Measurements from ENCODE around the gene B3GNT3. TPM values are rescaled to one million over a fixed set of nuclear protein-coding genes. Genes with fewer than 3 reads are reported as not detected.
A peak's percentile ranks its signal among the peaks of the same experiment; 100 is the strongest.
"Not testable (repeated sequence)": the region's sequence is repeated elsewhere in the genome, so short reads cannot be mapped to it uniquely, and the experiment has no call there.

The B3GNT3 gene
- total RNA-seq, 2 donors from 2014 or later = 5.2 to 11.9 TPM

- H3K36me3 ChIP-seq = no peaks in the 10 kb centered on the region
- DNase-seq (ENCODE audit: low spot score) = no peak
- WGBS = 22% methylated on average over 25 of the region's 25 CpGs
- H3K4me1 ChIP-seq (replicated peaks) = no peaks in the 10 kb centered on the region
- TF ChIP-seq POLR2AphosphoS5 (IDR thresholded peaks at IDR 0.05) = no peak
- intact Hi-C loops (cut with DNase I) = loop anchor here (10.0 kb wide), 1 partner anchor 174 kb away; no protein-coding TSS in a partner anchor
- peaks cover 2% of the 10 kb centered on the region for H3K27me3 ChIP-seq (replicated peaks; ENCODE audit: insufficient read depth)
- H3K27ac ChIP-seq = no peak overlapping the region
- no peak overlapping the region for H3K4me3 ChIP-seq
- no peaks in the 10 kb centered on the region for H3K9me3 ChIP-seq
Observed at GRCh38 chr19:17778968-17779929, 15.7 kb upstream of the B3GNT3 start.

- no peak for DNase-seq (ENCODE audit: low spot score)
- Histone ChIP-seq H3K9me3 (no peaks in the 10 kb centered on the region), H3K4me3 (no peak overlapping the region), H3K4me1 (replicated peaks) (no peaks in the 10 kb centered on the region), H3K27ac (no peak overlapping the region), H3K27me3 (replicated peaks; ENCODE audit: insufficient read depth) (peaks cover 2% of the 10 kb centered on the region), H3K36me3 (no peaks in the 10 kb centered on the region)
- TF ChIP-seq CTCF (IDR thresholded peaks at IDR 0.05) = no peak
- no peak for TF ChIP-seq POLR2A (IDR thresholded peaks at IDR 0.05)
- TF ChIP-seq POLR2AphosphoS5 (IDR thresholded peaks at IDR 0.05) = no peak
- 95% methylated on average over 2 of the region's 2 CpGs for WGBS
- intact Hi-C loops (cut with DNase I) = no loop called here
Observed at GRCh38 chr19:17780781-17781180, 14.2 kb upstream of the B3GNT3 start.

GRCh38 chr19:17783721-17784120, 11.2 kb upstream of the B3GNT3 start:
- H3K9me3 ChIP-seq; H3K36me3 ChIP-seq; H3K27ac ChIP-seq; H3K4me1 ChIP-seq (replicated peaks); H3K4me3 ChIP-seq; intact Hi-C loops (cut with DNase I); H3K27me3 ChIP-seq (replicated peaks; ENCODE audit: insufficient read depth); DNase-seq (ENCODE audit: low spot score): not testable (repeated sequence)
- 80% methylated on average over 5 of the region's 5 CpGs for WGBS

GRCh38 chr19:17784201-17785008, 10.5 kb upstream of the B3GNT3 start:
- Histone ChIP-seq H3K4me1 (replicated peaks) (no peaks in the 10 kb centered on the region), H3K36me3 (no peaks in the 10 kb centered on the region), H3K4me3 (no peak overlapping the region), H3K9me3 (no peaks in the 10 kb centered on the region), H3K27ac (no peak overlapping the region), H3K27me3 (replicated peaks; ENCODE audit: insufficient read depth) (no peaks in the 10 kb centered on the region)
- WGBS = 43% methylated on average over 32 of the region's 32 CpGs
- DNase-seq (ENCODE audit: low spot score) = peak; percentile 24
- intact Hi-C loops (cut with DNase I) = no loop called here
- TF ChIP-seq POLR2A (IDR thresholded peaks at IDR 0.05) (no peak), CTCF (IDR thresholded peaks at IDR 0.05) (peak; percentile 28 to 73 (median 52)), POLR2AphosphoS5 (IDR thresholded peaks at IDR 0.05) (no peak)

GRCh38 chr19:17787274-17787913, 7.5 kb upstream of the B3GNT3 start:
- Histone ChIP-seq H3K4me3 (no peak overlapping the region), H3K9me3 (no peaks in the 10 kb centered on the region), H3K27me3 (replicated peaks; ENCODE audit: insufficient read depth) (no peaks in the 10 kb centered on the region), H3K36me3 (no peaks in the 10 kb centered on the region), H3K4me1 (replicated peaks) (no peaks in the 10 kb centered on the region), H3K27ac (no peak overlapping the region)
- WGBS = 94% methylated on average over 13 of the region's 14 CpGs
- TF ChIP-seq POLR2A (IDR thresholded peaks at IDR 0.05) = no peak
- DNase-seq (ENCODE audit: low spot score) = no peak
- intact Hi-C loops (cut with DNase I) = no loop called here

- intact Hi-C loops (cut with DNase I) = no loop called here
- no peaks in the 10 kb centered on the region for H3K9me3 ChIP-seq
Observed at GRCh38 chr19:17788632-17789031, 6.3 kb upstream of the B3GNT3 start.

More at GRCh38 chr19:17788632-17789031, 6.3 kb upstream of the B3GNT3 start:
- WGBS = 82% methylated on average over 2 of the region's 2 CpGs
- no peaks in the 10 kb centered on the region for H3K27me3 ChIP-seq (replicated peaks; ENCODE audit: insufficient read depth)
- no peaks in the 10 kb centered on the region for H3K4me1 ChIP-seq (replicated peaks)
- H3K36me3 ChIP-seq = no peaks in the 10 kb centered on the region
- H3K4me3 ChIP-seq = no peak overlapping the region
- no peak for TF ChIP-seq POLR2A (IDR thresholded peaks at IDR 0.05)
- TF ChIP-seq POLR2AphosphoS5 (IDR thresholded peaks at IDR 0.05) = no peak
- no peak for TF ChIP-seq CTCF (IDR thresholded peaks at IDR 0.05)
- DNase-seq (ENCODE audit: low spot score) = no peak
- H3K27ac ChIP-seq = no peak overlapping the region
